ENCODE results near the gene RPUSD1. TPM values are rescaled to one million over a fixed set of nuclear protein-coding genes. Genes with fewer than 3 reads are reported as not detected.

The RPUSD1 gene
- total and polyA plus RNA-seq, 2 experiments from 2014 or later = 15.4 to 54.3 TPM

DNA sequence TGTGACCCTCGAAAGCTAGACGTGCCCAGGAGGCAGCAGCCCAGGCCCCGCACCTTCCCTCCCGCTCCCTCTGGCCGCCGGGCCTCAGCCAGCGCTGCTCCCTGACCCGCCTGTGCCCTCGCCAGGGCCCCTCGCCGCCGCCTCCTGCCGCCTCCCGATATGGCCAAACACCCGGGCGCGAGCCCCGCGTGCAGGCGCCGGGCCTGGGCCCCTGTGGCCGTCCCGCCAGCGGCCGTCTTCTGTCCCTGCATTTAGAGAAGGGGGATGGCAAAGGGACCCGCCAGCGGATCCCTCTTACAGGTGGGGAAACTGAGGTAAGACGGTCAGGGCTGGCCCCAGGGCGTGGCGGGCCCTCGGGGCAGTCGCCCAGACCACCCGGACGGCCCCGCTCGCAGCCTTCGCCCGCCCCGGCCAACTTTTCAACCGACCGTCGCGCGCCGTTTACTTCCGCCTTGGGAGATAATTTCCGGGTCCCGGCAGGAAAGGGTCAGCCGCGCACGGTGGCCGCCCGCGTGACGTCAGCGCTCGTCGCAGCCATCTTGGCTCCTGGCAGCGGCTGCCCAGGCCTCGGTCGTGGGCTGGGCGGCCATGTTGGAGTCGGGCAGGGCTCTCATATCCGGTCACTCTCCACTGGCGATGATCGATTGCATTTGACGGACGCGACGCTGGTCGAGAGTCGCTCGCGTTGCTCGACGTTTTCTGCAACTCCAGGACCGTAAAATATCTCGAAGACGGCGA, 19.3 kb upstream of the RPUSD1 start:
- Histone ChIP-seq H3K9ac (peak overlapping the region; percentile 93), H3F3A (ENCODE audit: insufficient read depth) (no peaks in the 10 kb centered on the region), H3K4me3 (peak overlapping the region; percentile 96), H3K27me3 (replicated peaks; ENCODE audit: insufficient read depth) (no peaks in the 10 kb centered on the region), H3K4me1 (ENCODE audit: insufficient read depth) (0 out of 2 replicates have a peak, but pooled peaks cover 3% of the 10 kb centered on the region), H3K4me2 (ENCODE audit: unreplicated experiment) (peak overlapping the region; percentile 88), H3K9me3 (ENCODE audit: low read depth) (no peaks in the 10 kb centered on the region), H3K79me2 (ENCODE audit: insufficient read depth) (peaks cover 32% of the 10 kb centered on the region; the same call in 1 of the 2 replicates), H2AFZ (peak overlapping the region; percentile 95), H3K9me2 (ENCODE audit: insufficient read depth) (no peaks in the 10 kb centered on the region), H4K20me1 (ENCODE audit: insufficient read depth) (no peaks in the 10 kb centered on the region), H3K36me3 (ENCODE audit: low read depth) (no peaks in the 10 kb centered on the region), H3K27ac (peak overlapping the region; percentile 85)
- DNase-seq = peak; percentile 99
- in situ Hi-C loops (cut with MboI) = loop anchor here (25.0 kb wide), 1 partner anchor 255 kb away; the partner anchor contains the start of gene SSTR5
- 1% methylated on average over 73 to 78 of the region's 80 CpGs for WGBS, 2 experiments (ENCODE audit: low coverage in 1 of 2, low lambda C conversion rate in 2 of 2, missing lambda C conversion rate in 2 of 2)
- TF ChIP-seq EZH2 (IDR thresholded peaks at IDR 0.05; ENCODE audit: insufficient read depth, poor library complexity, severe bottlenecking) (no peak), EZH2phosphoT487 (IDR thresholded peaks at IDR 0.05; ENCODE audit: insufficient read depth, low read depth) (no peak)

DNA sequence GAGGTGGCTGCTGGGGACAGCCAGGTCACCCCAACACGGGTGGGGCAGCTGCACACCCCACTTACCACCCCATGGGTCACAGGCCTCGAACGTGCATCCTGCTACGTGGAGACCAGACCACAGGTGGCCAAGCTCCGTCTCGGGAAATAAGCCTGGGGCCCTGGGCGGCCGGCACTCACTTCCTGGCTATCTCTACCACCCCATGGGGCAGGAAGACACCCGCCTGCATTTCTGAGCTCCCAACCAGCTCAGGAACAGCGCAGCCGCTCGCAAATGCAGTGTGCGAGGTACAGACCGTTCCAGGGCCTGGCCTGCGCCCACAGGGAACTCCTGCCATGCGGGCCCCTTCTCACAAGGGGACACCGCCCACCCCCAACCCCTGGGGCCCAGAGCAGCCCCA, 17.3 kb upstream of the RPUSD1 start:
- no peak for DNase-seq
- WGBS, 2 experiments (ENCODE audit: low coverage in 1 of 2, low lambda C conversion rate in 2 of 2, missing lambda C conversion rate in 2 of 2) = 84% methylated on average over 13 to 15 of the region's 17 CpGs
- Histone ChIP-seq H3K9ac (no peak overlapping the region), H3K9me3 (ENCODE audit: low read depth) (no peaks in the 10 kb centered on the region), H3K27ac (no peak overlapping the region), H3K9me2 (ENCODE audit: insufficient read depth) (no peaks in the 10 kb centered on the region), H3K79me2 (ENCODE audit: insufficient read depth) (peaks cover 32% of the 10 kb centered on the region; the same call in 1 of the 2 replicates), H3K27me3 (replicated peaks; ENCODE audit: insufficient read depth) (peaks cover 5% of the 10 kb centered on the region; the same call in 1 of the 2 replicates), H3K36me3 (ENCODE audit: low read depth) (no peaks in the 10 kb centered on the region), H3K4me2 (ENCODE audit: unreplicated experiment) (no peak overlapping the region), H4K20me1 (ENCODE audit: insufficient read depth) (no peaks in the 10 kb centered on the region), H2AFZ (no peak overlapping the region), H3F3A (ENCODE audit: insufficient read depth) (no peaks in the 10 kb centered on the region), H3K4me3 (no peak overlapping the region), H3K4me1 (ENCODE audit: insufficient read depth) (0 out of 2 replicates have a peak, but pooled peaks cover 3% of the 10 kb centered on the region)
- TF ChIP-seq EZH2 (IDR thresholded peaks at IDR 0.05; ENCODE audit: insufficient read depth, poor library complexity, severe bottlenecking) = no peak
- TF ChIP-seq EZH2phosphoT487 (IDR thresholded peaks at IDR 0.05; ENCODE audit: insufficient read depth, low read depth) = no peak
- in situ Hi-C loops (cut with MboI) = loop anchor here (25.0 kb wide), 1 partner anchor 257 kb away; the partner anchor contains the start of gene SSTR5

DNA sequence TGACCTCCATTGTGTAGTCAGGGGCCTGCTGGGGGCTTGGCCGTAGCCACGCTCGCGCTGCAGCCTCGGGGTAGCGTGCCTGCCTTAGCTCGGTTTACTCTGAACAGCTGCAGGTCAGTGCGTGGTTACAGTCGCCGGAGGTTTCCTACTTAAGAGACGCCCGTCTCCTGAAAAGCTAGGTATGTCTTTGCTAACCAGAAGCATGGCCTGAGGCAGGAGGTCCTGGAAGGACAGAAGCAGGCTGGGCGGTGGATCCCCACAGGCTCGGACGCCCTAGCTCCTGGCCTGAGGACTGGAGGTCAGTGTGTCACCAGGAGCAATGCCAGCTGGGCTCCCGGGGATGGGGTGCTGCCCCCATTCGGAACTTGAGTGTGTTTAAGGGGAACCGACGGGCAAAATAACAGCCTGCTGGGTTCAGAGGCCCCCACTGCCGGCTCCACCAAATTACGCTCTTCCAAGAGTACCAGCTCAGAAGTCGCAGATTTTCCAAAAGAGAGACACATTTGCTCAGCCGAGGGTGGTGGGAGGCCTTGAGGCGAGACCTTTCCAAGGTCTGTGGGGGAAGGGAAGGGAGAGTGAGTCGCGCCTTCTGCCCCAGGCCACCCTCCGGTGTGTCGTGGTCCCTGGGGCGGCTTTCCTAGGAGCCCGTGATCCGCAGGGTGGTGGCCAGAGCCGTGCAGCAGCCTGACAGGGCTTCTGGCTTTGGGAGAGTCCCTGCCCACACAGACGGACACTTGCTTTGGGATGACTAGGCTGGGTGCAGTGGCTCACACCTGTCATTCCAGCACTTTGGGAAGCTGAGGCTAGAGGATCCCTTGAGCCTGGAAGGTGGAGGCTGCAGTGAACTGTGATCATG, 16.2 kb upstream of the RPUSD1 start:
- no peaks in the 10 kb centered on the region for H3K9me3 ChIP-seq (ENCODE audit: low read depth)
- H3K9ac ChIP-seq = no peak overlapping the region
- no peaks in the 10 kb centered on the region for H3F3A ChIP-seq (ENCODE audit: insufficient read depth)
- no peak overlapping the region for H3K4me3 ChIP-seq
- peaks cover 11% of the 10 kb centered on the region for H3K27me3 ChIP-seq (replicated peaks; ENCODE audit: insufficient read depth)
- H4K20me1 ChIP-seq (ENCODE audit: insufficient read depth) = no peaks in the 10 kb centered on the region
- H3K36me3 ChIP-seq (ENCODE audit: low read depth) = no peaks in the 10 kb centered on the region
- no peak overlapping the region for H2AFZ ChIP-seq
- no peak overlapping the region for H3K27ac ChIP-seq
- in situ Hi-C loops (cut with MboI) = loop anchor here (25.0 kb wide), 1 partner anchor 258 kb away; the partner anchor contains the start of gene SSTR5
- 57 to 58% methylated on average over 33 of the region's 33 CpGs for WGBS, 2 experiments (ENCODE audit: low coverage in 1 of 2, low lambda C conversion rate in 2 of 2, missing lambda C conversion rate in 2 of 2)
- no peaks in the 10 kb centered on the region for H3K9me2 ChIP-seq (ENCODE audit: insufficient read depth)
- H3K4me2 ChIP-seq (ENCODE audit: unreplicated experiment) = no peak overlapping the region
- DNase-seq = no peak
- H3K79me2 ChIP-seq (ENCODE audit: insufficient read depth) = peaks cover 25% of the 10 kb centered on the region; the same call in 1 of the 2 replicates
- TF ChIP-seq EZH2 (IDR thresholded peaks at IDR 0.05; ENCODE audit: insufficient read depth, poor library complexity, severe bottlenecking) (no peak), EZH2phosphoT487 (IDR thresholded peaks at IDR 0.05; ENCODE audit: insufficient read depth, low read depth) (no peak)
- 0 out of 2 replicates have a peak, but pooled peaks cover 3% of the 10 kb centered on the region for H3K4me1 ChIP-seq (ENCODE audit: insufficient read depth)

DNA sequence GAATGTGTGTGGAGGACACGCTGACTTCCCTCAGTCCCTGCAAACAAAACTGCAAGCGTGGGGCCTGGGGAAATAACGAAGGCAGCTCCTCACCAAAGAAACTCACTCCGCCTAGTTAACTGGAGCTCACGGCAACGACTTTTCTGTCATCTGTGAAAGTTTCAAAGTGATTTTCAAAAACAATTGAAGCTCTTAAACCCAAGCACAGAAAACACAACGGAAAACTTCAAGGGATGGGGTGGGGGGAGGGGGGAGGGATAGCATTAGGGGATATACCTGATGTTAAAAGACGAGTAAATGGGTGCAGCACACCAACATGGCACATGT, 15.5 kb upstream of the RPUSD1 start:
- DNase-seq = no peak
- Histone ChIP-seq H3K9me3 (ENCODE audit: low read depth) (no peaks in the 10 kb centered on the region), H3K4me2 (ENCODE audit: unreplicated experiment) (no peak overlapping the region), H3K4me3 (no peak overlapping the region), H3K4me1 (ENCODE audit: insufficient read depth) (0 out of 2 replicates have a peak, but pooled peaks cover 3% of the 10 kb centered on the region), H3K36me3 (ENCODE audit: low read depth) (no peaks in the 10 kb centered on the region), H3K9me2 (ENCODE audit: insufficient read depth) (no peaks in the 10 kb centered on the region), H3K9ac (no peak overlapping the region), H3K79me2 (ENCODE audit: insufficient read depth) (peaks cover 19% of the 10 kb centered on the region; the same call in 1 of the 2 replicates), H4K20me1 (ENCODE audit: insufficient read depth) (no peaks in the 10 kb centered on the region), H3K27me3 (replicated peaks; ENCODE audit: insufficient read depth) (peaks cover 11% of the 10 kb centered on the region), H2AFZ (no peak overlapping the region), H3K27ac (no peak overlapping the region), H3F3A (ENCODE audit: insufficient read depth) (no peaks in the 10 kb centered on the region)
- whole genome bisulfite sequencing, 2 experiments (ENCODE audit: low coverage in 1 of 2, low lambda C conversion rate in 2 of 2, missing lambda C conversion rate in 2 of 2) = 41% methylated on average over 8 of the region's 8 CpGs
- TF ChIP-seq EZH2phosphoT487 (IDR thresholded peaks at IDR 0.05; ENCODE audit: insufficient read depth, low read depth) = no peak
- no peak for TF ChIP-seq EZH2 (IDR thresholded peaks at IDR 0.05; ENCODE audit: insufficient read depth, poor library complexity, severe bottlenecking)
- in situ Hi-C loops (cut with MboI) = loop anchor here (25.0 kb wide), 1 partner anchor 259 kb away; the partner anchor contains the start of gene SSTR5

Data from GM23248 (cell line).